CD4-positive, CD25-positive, alpha-beta regulatory T cell (primary cell): ENCODE measurements around the gene RIC8B. TPM values are rescaled to one million over a fixed set of nuclear protein-coding genes. Genes with fewer than 3 reads are reported as not detected.

Experiments
- ATAC-seq, 2 donors: fragments of 150-1000 bp; cut with Tn5 transposase; one replicate each; pipeline ENCODE4 v1.10.0; 2021; ENCODE audit warnings: low read depth in 2 of 2, moderate number of reproducible peaks in 2 of 2, moderate library complexity in 1 of 2
- DNase-seq, 3 donors: peaks; one replicate each; pipeline versions ENCODE4 v3.0.0 to v3.0.0-alpha.2; 2012 to 2022; ENCODE audit warnings: mixed read lengths in 1 of 3
- H3K27ac ChIP-seq: one replicate; pipeline ENCODE4 v1.7.0; 2013; ENCODE audit warnings: mild to moderate bottlenecking, low read length; ENCODE audit not compliant: insufficient read depth, poor library complexity, severe bottlenecking
- H3K27me3 ChIP-seq: one replicate; pipeline ENCODE4 v1.7.0; 2013; ENCODE audit warnings: low read length; ENCODE audit not compliant: control insufficient read depth, insufficient read depth
- H3K36me3 ChIP-seq: one replicate; pipeline ENCODE4 v1.7.0; 2013; ENCODE audit warnings: mild to moderate bottlenecking, low read length, moderate library complexity; ENCODE audit not compliant: control insufficient read depth, insufficient read depth
- H3K4me1 ChIP-seq: 2 replicates; pipeline ENCODE4 v1.7.0; 2013; ENCODE audit warnings: mild to moderate bottlenecking, low read length; ENCODE audit not compliant: insufficient read depth, control insufficient read depth, poor library complexity, severe bottlenecking
- H3K4me3 ChIP-seq: one replicate; pipeline ENCODE4 v1.7.0; 2013; ENCODE audit warnings: low read depth, mild to moderate bottlenecking, low read length, moderate library complexity
- H3K9me3 ChIP-seq, 2 experiments: 1 replicate in 1 of 2; 2 replicates in 1 of 2; pipeline ENCODE4 v1.7.0; 2013; ENCODE audit warnings: low read length in 2 of 2, mild to moderate bottlenecking in 1 of 2, moderate library complexity in 1 of 2; ENCODE audit not compliant: control insufficient read depth in 2 of 2
- H3K27ac Mint-ChIP-seq, 3 donors: one replicate each; pipeline ENCODE4 v1.8.0; 2020 to 2022; ENCODE audit warnings: mild to moderate bottlenecking in 3 of 3, mixed read lengths in 3 of 3, moderate library complexity in 2 of 3
- H3K27me3 Mint-ChIP-seq: one replicate; pipeline ENCODE4 v1.8.0; 2022; ENCODE audit warnings: mild to moderate bottlenecking, mixed read lengths
- H3K36me3 Mint-ChIP-seq: one replicate; pipeline ENCODE4 v1.8.0; 2020; ENCODE audit warnings: mixed read lengths
- H3K4me1 Mint-ChIP-seq, 4 donors: one replicate each; pipeline ENCODE4 v1.8.0; 2020 to 2022; ENCODE audit warnings: mixed read lengths in 4 of 4, mild to moderate bottlenecking in 1 of 4
- H3K4me3 Mint-ChIP-seq, 4 donors: one replicate each; pipeline ENCODE4 v1.8.0; 2020 to 2022; ENCODE audit warnings: mild to moderate bottlenecking in 4 of 4, mixed read lengths in 4 of 4, moderate library complexity in 3 of 4
- H3K9me3 Mint-ChIP-seq, 7 donors: one replicate each; pipeline ENCODE4 v1.8.0; 2020 to 2022; ENCODE audit warnings: mixed read lengths in 7 of 7, mild to moderate bottlenecking in 3 of 7, moderate library complexity in 2 of 7
- polyA plus RNA-seq, 4 donors: library from polyadenylated mRNA; unstranded; fragments of 300-500 nt; fragmentation: Illumina TruSeq; gene quantifications; one replicate each; pipeline ENCODE4 v1.2.3, GENCODE V29; 2021
- total RNA-seq: library from RNA; stranded (reverse); gene quantifications from one replicate; pipeline ENCODE4 v1.2.3, GENCODE V29; 2022

RIC8B gene
- total and polyA plus RNA-seq, 5 donors from 2014 or later = 5.2 to 16.0 (median 5.5) TPM

DNA sequence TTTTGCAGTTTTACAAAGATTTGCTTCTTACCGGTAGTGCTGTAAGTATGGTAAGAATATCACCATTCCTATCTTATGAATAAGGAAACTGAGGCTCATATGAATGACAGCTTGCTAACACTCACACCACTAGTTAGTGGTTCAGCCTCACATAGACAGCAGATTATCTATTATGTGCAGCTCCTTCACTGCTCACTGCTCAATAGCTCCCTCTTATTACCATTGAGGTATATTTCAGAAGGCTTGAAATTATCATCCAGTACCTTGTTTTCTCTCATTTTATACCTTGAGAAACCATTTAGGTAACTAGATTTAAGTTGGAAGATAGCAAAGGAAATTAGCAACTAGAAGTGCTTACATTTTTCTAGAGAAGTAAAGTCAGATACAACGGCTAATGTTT lies 15.5 kb downstream of the RIC8B start:
- Mint-ChIP-seq H3K4me1 (peaks cover 3 to 16% (median 3%) of the 10 kb centered on the region in 4 donors), H3K27me3 (no peaks in the 10 kb centered on the region), H3K36me3 (peaks cover 49% of the 10 kb centered on the region), H3K27ac (no peak overlapping the region), H3K4me3 (no peak overlapping the region), H3K9me3 (peaks cover 0 to 2% (median 0%) of the 10 kb centered on the region in 7 donors)
- no peak for ATAC-seq
- peak in 1 of 3 donors; percentile 19 for DNase-seq
- Histone ChIP-seq H3K4me1 (no peaks in the 10 kb centered on the region), H3K27me3 (no peaks in the 10 kb centered on the region), H3K27ac (no peak overlapping the region), H3K36me3 (peaks cover 18% of the 10 kb centered on the region), H3K4me3 (no peak overlapping the region), H3K9me3 (no peaks in the 10 kb centered on the region)

DNA sequence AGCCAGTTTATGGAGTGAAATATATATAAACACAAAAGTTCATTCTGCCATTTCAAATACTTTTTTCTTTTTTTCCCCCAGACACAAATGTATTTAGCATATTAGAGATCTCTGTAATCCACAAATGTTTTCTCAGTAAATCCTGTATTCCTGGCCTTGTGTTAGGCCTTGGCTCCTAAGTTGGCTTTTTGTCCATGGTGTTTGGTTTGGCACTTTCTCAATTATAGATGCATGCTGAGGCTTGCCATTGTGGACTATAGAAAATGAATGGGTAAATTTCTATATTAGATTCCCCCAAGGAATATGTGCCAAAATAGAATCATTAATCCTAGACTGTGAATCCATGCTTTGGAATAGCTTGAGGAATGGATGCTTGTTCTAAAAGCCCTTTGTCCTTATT lies 17.0 kb downstream of the RIC8B start:
- Histone ChIP-seq H3K27me3 (no peaks in the 10 kb centered on the region), H3K4me3 (no peak overlapping the region), H3K36me3 (peaks cover 15% of the 10 kb centered on the region), H3K9me3 (no peaks in the 10 kb centered on the region), H3K27ac (no peak overlapping the region), H3K4me1 (no peaks in the 10 kb centered on the region)
- Mint-ChIP-seq H3K27ac (no peak overlapping the region), H3K9me3 (peaks cover 0 to 2% (median 0%) of the 10 kb centered on the region in 7 donors), H3K27me3 (no peaks in the 10 kb centered on the region), H3K4me1 (peaks cover 2 to 14% (median 4%) of the 10 kb centered on the region in 4 donors), H3K36me3 (peaks cover 44% of the 10 kb centered on the region), H3K4me3 (no peak overlapping the region)
- ATAC-seq (no peak), DNase-seq (no peak)

DNA sequence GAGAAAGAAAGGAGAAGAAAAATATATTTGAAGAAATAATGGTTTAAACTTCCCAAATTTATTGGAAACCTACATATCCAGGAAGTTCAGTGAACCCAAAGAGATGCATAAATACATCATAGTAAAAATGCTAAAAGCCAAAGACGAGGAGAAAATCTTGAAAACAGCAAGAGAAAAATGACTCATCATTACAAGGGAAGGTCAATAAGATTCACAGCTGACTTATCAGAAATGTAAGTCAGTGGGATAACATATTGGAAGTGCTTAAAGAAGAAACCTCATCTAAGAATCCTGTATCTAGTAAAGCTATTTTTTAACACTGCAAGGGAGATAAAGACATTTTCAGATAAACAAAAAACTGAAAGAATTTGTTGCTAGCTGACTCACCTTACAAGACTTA lies 19.9 kb downstream of the RIC8B start:
- Histone ChIP-seq H3K36me3 (peaks cover 13% of the 10 kb centered on the region), H3K9me3 (no peaks in the 10 kb centered on the region), H3K27me3 (no peaks in the 10 kb centered on the region), H3K27ac (no peak overlapping the region), H3K4me3 (no peak overlapping the region), H3K4me1 (no peaks in the 10 kb centered on the region)
- Mint-ChIP-seq H3K27me3 (no peaks in the 10 kb centered on the region), H3K36me3 (peaks cover 27% of the 10 kb centered on the region), H3K9me3 (peaks cover 0 to 2% (median 0%) of the 10 kb centered on the region in 7 donors), H3K27ac (no peak overlapping the region), H3K4me3 (no peak overlapping the region), H3K4me1 (peaks cover 2 to 10% (median 6%) of the 10 kb centered on the region in 4 donors)
- no peak for ATAC-seq
- DNase-seq = no peak

DNA sequence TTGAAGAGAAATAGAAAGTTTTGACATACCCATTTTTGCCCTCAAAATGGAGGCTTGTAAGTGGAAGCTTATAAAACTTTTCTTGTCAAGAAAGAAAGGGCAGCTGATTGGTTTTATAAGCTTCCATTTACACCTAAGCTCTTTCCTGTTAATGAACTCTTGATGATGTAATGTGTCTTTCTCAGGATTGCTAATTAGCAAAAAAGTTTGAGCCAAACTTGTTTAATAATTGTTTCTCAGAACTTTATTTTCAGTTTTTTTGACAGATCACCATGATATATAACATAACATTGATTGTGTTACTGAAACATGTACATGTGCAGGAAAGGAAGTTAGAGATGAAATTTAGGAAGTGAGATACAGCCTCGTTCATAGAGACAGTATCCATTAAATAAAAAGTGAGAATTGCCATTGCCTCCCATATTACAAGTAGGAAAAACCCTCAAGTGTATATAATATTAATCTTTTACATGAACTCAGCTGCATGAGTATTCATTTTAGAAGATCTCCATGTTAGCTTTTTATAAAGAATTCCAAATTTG lies 26.8 kb downstream of the RIC8B start:
- DNase-seq = peak in 1 of 3 donors; percentile 7
- no peak for ATAC-seq
- Mint-ChIP-seq H3K36me3 (peaks cover 11% of the 10 kb centered on the region), H3K4me1 (peaks cover 2 to 12% (median 7%) of the 10 kb centered on the region in 4 donors), H3K27ac (no peak overlapping the region), H3K27me3 (no peaks in the 10 kb centered on the region), H3K9me3 (no peaks in the 10 kb centered on the region), H3K4me3 (no peak overlapping the region)
- H3K9me3 ChIP-seq = no peaks in the 10 kb centered on the region
- H3K27me3 ChIP-seq = no peaks in the 10 kb centered on the region
- H3K36me3 ChIP-seq = peaks cover 7% of the 10 kb centered on the region
- no peak overlapping the region for H3K27ac ChIP-seq
- H3K4me3 ChIP-seq = no peak overlapping the region
- no peaks in the 10 kb centered on the region for H3K4me1 ChIP-seq

DNA sequence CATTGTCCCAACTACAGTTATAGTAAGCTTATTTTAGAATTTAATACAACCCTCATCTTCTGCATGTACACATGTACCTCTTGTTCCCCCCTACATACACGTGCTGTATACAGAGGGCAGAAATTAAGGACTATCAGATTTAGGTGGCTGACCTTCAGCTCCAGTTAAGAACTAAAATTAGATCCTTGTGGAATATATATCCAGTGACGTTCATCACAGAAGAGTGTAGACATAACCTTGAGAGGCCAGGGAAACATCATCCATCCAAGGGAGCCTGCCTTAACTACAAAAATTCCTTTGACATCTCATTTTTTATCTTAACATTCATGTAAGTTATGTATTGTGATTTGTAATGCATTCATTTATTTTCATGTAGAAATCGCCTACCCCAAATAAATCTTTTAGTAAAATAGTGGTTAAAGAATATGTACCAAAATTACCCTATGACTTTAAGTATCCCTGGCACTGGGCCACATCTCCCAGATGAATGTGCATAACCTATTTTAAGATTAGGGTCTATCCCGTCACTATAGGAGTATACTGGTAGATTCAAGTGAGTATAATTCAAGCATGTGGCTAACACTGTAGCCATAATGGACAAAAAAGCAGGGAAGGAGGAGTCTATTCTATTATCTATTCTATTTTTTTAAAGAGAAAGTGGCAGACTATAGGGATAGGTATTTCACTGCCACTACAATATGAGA lies 27.5 kb downstream of the RIC8B start:
- peaks cover 16% of the 10 kb centered on the region for H3K36me3 Mint-ChIP-seq
- Histone ChIP-seq H3K36me3 (peaks cover 7% of the 10 kb centered on the region), H3K27me3 (no peaks in the 10 kb centered on the region), H3K9me3 (no peaks in the 10 kb centered on the region), H3K27ac (no peak overlapping the region), H3K4me3 (no peak overlapping the region), H3K4me1 (no peaks in the 10 kb centered on the region)
- ATAC-seq (no peak), DNase-seq (no peak)
- peaks cover 2 to 12% (median 6%) of the 10 kb centered on the region in 4 donors for H3K4me1 Mint-ChIP-seq
- H3K27me3 Mint-ChIP-seq = no peaks in the 10 kb centered on the region
- H3K9me3 Mint-ChIP-seq = no peaks in the 10 kb centered on the region
- H3K27ac Mint-ChIP-seq = no peak overlapping the region
- no peak overlapping the region for H3K4me3 Mint-ChIP-seq

DNA sequence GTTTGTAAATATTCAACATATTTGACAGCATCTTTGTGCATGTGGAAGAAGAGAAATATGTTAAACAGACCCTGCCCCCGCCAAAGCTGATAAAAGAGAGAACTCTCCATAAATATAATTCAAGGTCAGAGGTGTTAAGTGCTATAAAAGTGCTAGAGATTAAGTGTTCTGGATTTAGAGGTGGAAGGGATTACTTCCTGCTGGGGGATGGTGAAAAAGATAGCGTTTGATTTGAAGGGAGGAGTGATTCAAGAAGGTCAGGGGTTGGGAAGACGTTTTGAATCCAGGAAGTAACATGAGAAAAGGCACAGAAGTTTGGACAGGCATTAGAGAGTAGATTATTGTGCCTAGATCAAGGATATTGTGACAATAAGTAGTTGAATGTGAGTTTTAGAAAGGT lies 30.2 kb downstream of the RIC8B start:
- Histone ChIP-seq H3K36me3 (peaks cover 7% of the 10 kb centered on the region), H3K27ac (no peak overlapping the region), H3K9me3 (no peaks in the 10 kb centered on the region), H3K4me3 (no peak overlapping the region), H3K27me3 (no peaks in the 10 kb centered on the region), H3K4me1 (no peaks in the 10 kb centered on the region)
- peaks cover 17% of the 10 kb centered on the region for H3K36me3 Mint-ChIP-seq
- H3K27ac Mint-ChIP-seq = no peak overlapping the region
- peaks cover 0 to 12% (median 4%) of the 10 kb centered on the region in 4 donors for H3K4me1 Mint-ChIP-seq
- H3K4me3 Mint-ChIP-seq = no peak overlapping the region
- no peaks in the 10 kb centered on the region for H3K27me3 Mint-ChIP-seq
- DNase-seq (no peak), ATAC-seq (no peak)
- no peaks in the 10 kb centered on the region for H3K9me3 Mint-ChIP-seq

DNA sequence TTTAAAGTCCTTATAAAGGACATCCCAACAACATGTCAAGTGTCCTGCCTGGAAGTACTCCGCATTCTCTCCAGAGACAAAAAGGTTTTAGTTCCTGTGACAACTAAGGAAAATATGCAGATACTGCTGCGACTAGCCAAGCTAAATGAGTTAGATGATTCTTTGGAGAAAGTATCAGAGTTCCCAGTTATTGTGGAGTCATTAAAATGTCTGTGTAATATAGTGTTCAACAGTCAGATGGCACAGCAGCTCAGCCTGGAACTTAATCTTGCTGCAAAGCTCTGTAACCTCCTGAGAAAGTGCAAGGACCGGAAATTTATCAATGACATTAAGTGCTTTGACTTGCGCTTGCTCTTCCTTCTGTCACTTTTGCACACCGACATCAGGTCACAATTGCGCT lies 40.2 kb downstream of the RIC8B start:
- H3K4me3 Mint-ChIP-seq = no peak overlapping the region
- no peak overlapping the region for H3K27ac Mint-ChIP-seq
- DNase-seq = no peak
- no peaks in the 10 kb centered on the region for H3K27me3 ChIP-seq
- no peak overlapping the region for H3K27ac ChIP-seq
- ATAC-seq = no peak
- H3K36me3 Mint-ChIP-seq = peaks cover 33% of the 10 kb centered on the region
- H3K4me1 ChIP-seq = no peaks in the 10 kb centered on the region
- H3K4me1 Mint-ChIP-seq = peaks cover 0 to 13% (median 4%) of the 10 kb centered on the region in 4 donors
- H3K36me3 ChIP-seq = peaks cover 9% of the 10 kb centered on the region
- no peaks in the 10 kb centered on the region for H3K9me3 Mint-ChIP-seq
- H3K9me3 ChIP-seq = no peaks in the 10 kb centered on the region
- H3K4me3 ChIP-seq = no peak overlapping the region
- H3K27me3 Mint-ChIP-seq = no peaks in the 10 kb centered on the region

DNA sequence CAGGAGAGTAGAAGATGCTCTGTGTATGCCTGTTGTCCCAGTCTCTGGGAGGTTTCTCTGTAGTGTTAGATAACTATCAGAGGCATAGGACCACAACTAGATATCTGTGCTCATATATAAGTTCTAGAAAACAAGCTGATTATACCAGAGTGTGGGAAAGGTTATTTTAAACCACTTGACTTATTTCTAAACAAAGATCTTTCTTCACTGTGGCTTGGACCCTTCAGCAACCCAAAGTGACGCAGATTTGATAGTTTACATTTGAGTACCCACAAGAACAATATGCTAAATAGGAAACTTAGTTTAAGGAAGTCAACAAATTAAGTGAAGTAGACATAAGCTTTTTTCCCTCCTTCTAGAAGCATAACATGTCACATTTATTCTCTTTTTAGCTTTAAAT lies 41.3 kb downstream of the RIC8B start:
- H3K36me3 Mint-ChIP-seq = peaks cover 28% of the 10 kb centered on the region
- no peaks in the 10 kb centered on the region for H3K9me3 Mint-ChIP-seq
- Histone ChIP-seq H3K36me3 (peaks cover 9% of the 10 kb centered on the region), H3K9me3 (no peaks in the 10 kb centered on the region), H3K27me3 (no peaks in the 10 kb centered on the region), H3K4me3 (no peak overlapping the region), H3K27ac (no peak overlapping the region), H3K4me1 (no peaks in the 10 kb centered on the region)
- no peaks in the 10 kb centered on the region for H3K27me3 Mint-ChIP-seq
- H3K27ac Mint-ChIP-seq = no peak overlapping the region
- H3K4me3 Mint-ChIP-seq = no peak overlapping the region
- peaks cover 0 to 7% (median 6%) of the 10 kb centered on the region in 4 donors for H3K4me1 Mint-ChIP-seq
- ATAC-seq (no peak), DNase-seq (no peak)
